Heart left ventricle (tissue), 16 donors: ENCODE results near the gene EHD1. TPM values are rescaled to one million over a fixed set of nuclear protein-coding genes. Genes with fewer than 3 reads are reported as not detected.

Experiments used
- ATAC-seq, 4 donors: fragments of 200-7000 bp; cut with Tn5 transposase; one replicate each; pipeline ENCODE4 v1.9.1; 2020 to 2022; ENCODE audit warnings: moderate library complexity in 4 of 4, mild to moderate bottlenecking in 3 of 4, moderate number of reproducible peaks in 1 of 4
- DNase-seq, 5 donors: peaks; one replicate each; pipeline ENCODE4 v3.0.0-alpha.2; 2020
- H3K27ac ChIP-seq, 12 donors: fragments of 200-600 bp; sonication (generic) in 4 of 12; one replicate each; pipeline versions ENCODE4 v1.5.0 to v1.8.0; 2016 to 2022; ENCODE audit warnings: mild to moderate bottlenecking in 2 of 12
- H3K27me3 ChIP-seq, 9 donors: fragments of 200-600 bp; sonication (generic) in 2 of 9; one replicate each; pipeline versions ENCODE4 v1.5.1 to v1.8.0; 2016 to 2022; ENCODE audit warnings: mild to moderate bottlenecking in 3 of 9
- H3K36me3 ChIP-seq, 9 donors: fragments of 200-600 bp; sonication (generic) in 2 of 9; one replicate each; pipeline versions ENCODE4 v1.5.0 to v1.8.0; 2018 to 2022; ENCODE audit warnings: mild to moderate bottlenecking in 2 of 9
- H3K4me1 ChIP-seq, 12 donors: fragments of 200-600 bp; sonication (generic) in 4 of 12; one replicate each; pipeline versions ENCODE4 v1.5.0 to v1.8.0; 2016 to 2022; ENCODE audit warnings: mild to moderate bottlenecking in 3 of 12
- H3K4me3 ChIP-seq, 12 donors: fragments of 200-600 bp; sonication (generic) in 4 of 12; one replicate each; pipeline versions ENCODE4 v1.5.0 to v1.8.0; 2017 to 2022; ENCODE audit warnings: mild to moderate bottlenecking in 9 of 12, moderate library complexity in 4 of 12
- H3K9me3 ChIP-seq, 12 donors: fragments of 200-600 bp; sonication (generic) in 4 of 12; one replicate each; pipeline versions ENCODE4 v1.5.0 to v1.8.0; 2016 to 2022; ENCODE audit warnings: mild to moderate bottlenecking in 1 of 12
- CTCF ChIP-seq, 12 donors: fragments of 200-600 bp; sonication (generic) in 4 of 12; IDR thresholded peaks; one replicate each; pipeline versions ENCODE4 v1.5.0 to v1.8.0; 2018 to 2022; ENCODE audit warnings: antibody characterized with exemption in 12 of 12, mild to moderate bottlenecking in 5 of 12
- POLR2A ChIP-seq, 2 donors: fragments of 450-650 bp; IDR thresholded peaks; one replicate each; pipeline ENCODE4 v1.6.1; 2017; ENCODE audit warnings: antibody characterized with exemption in 2 of 2, mild to moderate bottlenecking in 2 of 2, moderate library complexity in 2 of 2
- WGBS, 4 donors: extraction: QIAGEN DNeasy Blood & Tissue Kit in 2 of 4; methylation state at CpG; one replicate each; pipeline versions ENCODE4 v1.1.5 to v1.1.7; 2013 to 2018; 5-methylcytosine and 5-hydroxymethylcytosine counted together
- intact Hi-C, 10 donors: fragments of 100-400 bp; cut with DNase I; formaldehyde crosslinking; loops; one replicate each; pipeline versions ENCODE4 v1.11.1 to v1.14.2; 2022
- polyA plus RNA-seq, 2 donors: library from polyadenylated mRNA; stranded (reverse); fragments of 200-250 nt; gene quantifications; one replicate each; pipeline ENCODE4 v1.2.3, GENCODE V29; 2013
- total RNA-seq, 9 donors: library from RNA; depleted of rRNA in 2 of 9; stranded (reverse); fragments of >200 nt in 2 of 9; fragmentation: NEBNext Ultra II Directional in 3 of 9; extraction: Animal tissue kit (Norgen Biotek cat#: 25700) in 3 of 9; gene quantifications; one replicate each; pipeline versions ENCODE4 v1.1.0 to v1.2.4, GENCODE V29; 2016 to 2023
- donor health status: ischemic (EF 13 %, LVEDD 7.1; RV severe dilation, severe dysfunction).
- donor health status: healthy with polysubstance abuse.
- donor health status: DM: no; HTN: yes; CAD: no.
- donor health status: DM: no; HTN: no; CAD: no.
- donor health status: ischemic (EF 25% LVEDD 6.9; RV normal size, moderate dysfunction).
- donor health status: ischemic (EF 25% LVEDD 5.7; RV mildly dilated, moderate dysfunction).
- donor health status: healthy.
- donor health status: DM: yes; HTN: yes; CAD: no.
- donor health status: ischemic (EF 35%, LVEDD 5.7; RV mildly dilated, moderate dysfunction).
- donor health status: nonischemic (EF 11% LVEDD 7.7; RV severe dilation, severe dysfunction).
- donor health status: DM: yes; HTN: yes; CAD: no.
- donor health status: PGD.
- donor health status: ischemic (EF 29% LVEDD 5.4; RV normal size, mild dysfunction).
- donor health status: nonischemic (EF 23%, LVEDD 6.1; RV moderate dilation, normal function).

The EHD1 gene
- total and polyA plus RNA-seq, 11 donors, result 27.9 to 102 (median 58.0) TPM

- DNase-seq, result no peak
- intact Hi-C loops, result loop anchor here in 6 of 10 donors (5.0 to 10.0 kb wide), 4 partner anchors 82 to 189 kb away; partner anchors contain the start of genes SNX15 (in 3 of the 6), ARL2 (in 2 of the 6) and BATF2 (in 1 of the 6)
Observed at GRCh38 chr11:64915376-64915887, 37.0 kb upstream of the EHD1 start.

GRCh38 chr11:64914123-64914522, 35.7 kb upstream of the EHD1 start:
- H3K27ac ChIP-seq, result no peak overlapping the region
- WGBS, 4 donors, result 84 to 98% (median 96%) methylated on average over 7 to 17 of the region's 17 CpGs
- peaks cover 0 to 33% (median 23%) of the 10 kb centered on the region in 12 donors for H3K4me1 ChIP-seq

More at GRCh38 chr11:64915376-64915887, 37.0 kb upstream of the EHD1 start:
- Histone ChIP-seq H3K9me3 (no peaks in the 10 kb centered on the region), H3K36me3 (peaks cover 0 to 41% (median 39%) of the 10 kb centered on the region in 9 donors), H3K4me1 (peaks cover 0 to 42% (median 26%) of the 10 kb centered on the region in 12 donors), H3K4me3 (peak overlapping the region in 6 of 12 donors; percentile 67 to 100 (median 97)), H3K27ac (peak overlapping the region in 2 of 12 donors; percentile 85 to 95), H3K27me3 (no peaks in the 10 kb centered on the region)
- no peak for ATAC-seq
- TF ChIP-seq CTCF (IDR thresholded peaks at IDR 0.05) (no peak), POLR2A (IDR thresholded peaks at IDR 0.05) (no peak)
- 72 to 75% (median 74%) methylated on average over 7 of the region's 7 CpGs for WGBS, 4 donors

GRCh38 chr11:64913171-64913727, 34.8 kb upstream of the EHD1 start:
- Histone ChIP-seq H3K27ac (no peak overlapping the region), H3K4me1 (peaks cover 0 to 25% (median 17%) of the 10 kb centered on the region in 12 donors), H3K27me3 (no peaks in the 10 kb centered on the region), H3K4me3 (no peak overlapping the region), H3K9me3 (no peaks in the 10 kb centered on the region), H3K36me3 (peaks cover 0 to 63% (median 60%) of the 10 kb centered on the region in 9 donors)
- no peak for ATAC-seq
- intact Hi-C loops, result loop anchor here in 1 of 10 donors (10.0 kb wide), 1 partner anchor 192 kb away; no protein-coding TSS in a partner anchor
- 90 to 94% (median 91%) methylated on average over 14 to 18 of the region's 18 CpGs for WGBS, 4 donors
- DNase-seq, result no peak
- TF ChIP-seq CTCF (IDR thresholded peaks at IDR 0.05), result no peak
- TF ChIP-seq POLR2A (IDR thresholded peaks at IDR 0.05), result no peak

More at GRCh38 chr11:64914123-64914522, 35.7 kb upstream of the EHD1 start:
- Histone ChIP-seq H3K27me3 (no peaks in the 10 kb centered on the region), H3K4me3 (no peak overlapping the region), H3K36me3 (peaks cover 0 to 54% (median 52%) of the 10 kb centered on the region in 9 donors), H3K9me3 (no peaks in the 10 kb centered on the region)
- TF ChIP-seq POLR2A (IDR thresholded peaks at IDR 0.05) (no peak), CTCF (IDR thresholded peaks at IDR 0.05) (no peak)
- intact Hi-C loops, result loop anchor here in 1 of 10 donors (10.0 kb wide), 1 partner anchor 191 kb away; no protein-coding TSS in a partner anchor
- DNase-seq, result no peak
- no peak for ATAC-seq

- H3K4me3 ChIP-seq, result no peak overlapping the region
- 86 to 93% (median 89%) methylated on average over 6 to 9 of the region's 9 CpGs for WGBS, 4 donors
Observed at GRCh38 chr11:64911689-64912088, 33.3 kb upstream of the EHD1 start.

More at GRCh38 chr11:64911689-64912088, 33.3 kb upstream of the EHD1 start:
- no peak for ATAC-seq
- Histone ChIP-seq H3K9me3 (no peaks in the 10 kb centered on the region), H3K27ac (no peak overlapping the region), H3K27me3 (no peaks in the 10 kb centered on the region), H3K4me1 (peaks cover 0 to 17% (median 14%) of the 10 kb centered on the region in 12 donors), H3K36me3 (peaks cover 0 to 79% (median 75%) of the 10 kb centered on the region in 9 donors)
- TF ChIP-seq CTCF (IDR thresholded peaks at IDR 0.05), result no peak
- DNase-seq, result no peak
- intact Hi-C loops, result loop anchor here in 1 of 10 donors (10.0 kb wide), 1 partner anchor 193 kb away; no protein-coding TSS in a partner anchor
